Smooth muscle cell (in vitro differentiated cells): ENCODE data around the gene NEURL1. TPM values are rescaled to one million over a fixed set of nuclear protein-coding genes. Genes with fewer than 3 reads are reported as not detected.
"Not testable (repeated sequence)": the region's sequence is repeated elsewhere in the genome, so short reads cannot be mapped to it uniquely, and the experiment has no call there.

Experiments used
- DNase-seq: peaks from one replicate; lab custom pipeline; 2025; ENCODE audit not compliant: unreplicated experiment; lab: John Stamatoyannopoulos, UW
- H2AFZ ChIP-seq: fragments of 200-600 bp; sonication (generic); 2 replicates; pipeline ENCODE4 v1.6.0; 2016; ENCODE audit warnings: antibody characterized with exemption, low read depth, mild to moderate bottlenecking
- H3F3A ChIP-seq: fragments of 200-600 bp; sonication (generic); 2 replicates; pipeline ENCODE4 v1.6.0; 2017; ENCODE audit warnings: antibody characterized with exemption, low read depth
- H3K27ac ChIP-seq: fragments of 200-600 bp; sonication (generic); 2 replicates; pipeline ENCODE4 v1.5.1; 2016; ENCODE audit warnings: low read depth, mild to moderate bottlenecking
- H3K27me3 ChIP-seq: fragments of 200-600 bp; sonication (generic); 2 replicates; pipeline ENCODE4 v1.6.1; 2016; ENCODE audit warnings: low read depth, mild to moderate bottlenecking
- H3K36me3 ChIP-seq: fragments of 200-600 bp; sonication (generic); 2 replicates; pipeline ENCODE4 v1.5.1; 2016; ENCODE audit warnings: low read depth
- H3K4me1 ChIP-seq: fragments of 200-600 bp; sonication (generic); 2 replicates; pipeline ENCODE4 v1.5.1; 2016; ENCODE audit warnings: low read depth
- H3K4me2 ChIP-seq: fragments of 200-600 bp; sonication (generic); 2 replicates; pipeline ENCODE4 v1.6.0; 2016; ENCODE audit warnings: mild to moderate bottlenecking
- H3K4me3 ChIP-seq: fragments of 200-600 bp; sonication (generic); 2 replicates; pipeline ENCODE4 v1.5.1; 2016; ENCODE audit warnings: mild to moderate bottlenecking
- H3K79me2 ChIP-seq: fragments of 200-600 bp; sonication (generic); 2 replicates; pipeline ENCODE4 v1.6.0; 2016; ENCODE audit warnings: low read depth, mild to moderate bottlenecking
- H3K9ac ChIP-seq: fragments of 200-600 bp; sonication (generic); 2 replicates; pipeline ENCODE4 v1.6.0; 2016; ENCODE audit warnings: low read depth
- H3K9me3 ChIP-seq: fragments of 200-600 bp; sonication (generic); replicated peaks from 2 replicates; pipeline ENCODE4 v1.5.1; 2016; ENCODE audit warnings: low read depth
- H4K20me1 ChIP-seq: fragments of 200-600 bp; sonication (generic); 2 replicates; pipeline ENCODE4 v1.6.0; 2016; ENCODE audit warnings: low read depth
- WGBS: methylation state at CpG from one replicate; pipeline ENCODE4 v1.1.7; 2016; ENCODE audit warnings: low lambda C conversion rate; 5-methylcytosine and 5-hydroxymethylcytosine counted together
- polyA plus RNA-seq: library from polyadenylated mRNA; unstranded; fragments of >200 nt; fragmentation: Nextera tagmentation; extraction: Ambion mirVana; gene quantifications from 2 replicates; pipeline ENCODE4 v1.2.1, GENCODE V29; 2016
- total RNA-seq: library from RNA; depleted of rRNA; stranded (reverse); fragments of >200 nt; gene quantifications from 2 replicates; pipeline ENCODE4 v1.2.3, GENCODE V29; 2014
- TF ChIP-seq, protein P1 (sequence below): fragments of 200-600 bp; sonication (generic); IDR thresholded peaks from 2 replicates; pipeline ENCODE4 v1.5.1; 2017; ENCODE audit warnings: borderline replicate concordance, mild to moderate bottlenecking, antibody characterized with exemption; ENCODE audit not compliant: insufficient read depth, poor library complexity, severe bottlenecking

NEURL1 gene
- total and polyA plus RNA-seq, 2 experiments from 2014 or later: 0.04 to 0.91 TPM

GRCh38 chr10:103519798-103520197, 26.3 kb downstream of the NEURL1 start:
- WGBS: 91% methylated on average over 4 of the region's 4 CpGs
- no peaks in the 10 kb centered on the region for H3K4me1 ChIP-seq
- no peaks in the 10 kb centered on the region for H3F3A ChIP-seq
- H3K36me3 ChIP-seq: no peaks in the 10 kb centered on the region
- TF ChIP-seq, protein P1, sequence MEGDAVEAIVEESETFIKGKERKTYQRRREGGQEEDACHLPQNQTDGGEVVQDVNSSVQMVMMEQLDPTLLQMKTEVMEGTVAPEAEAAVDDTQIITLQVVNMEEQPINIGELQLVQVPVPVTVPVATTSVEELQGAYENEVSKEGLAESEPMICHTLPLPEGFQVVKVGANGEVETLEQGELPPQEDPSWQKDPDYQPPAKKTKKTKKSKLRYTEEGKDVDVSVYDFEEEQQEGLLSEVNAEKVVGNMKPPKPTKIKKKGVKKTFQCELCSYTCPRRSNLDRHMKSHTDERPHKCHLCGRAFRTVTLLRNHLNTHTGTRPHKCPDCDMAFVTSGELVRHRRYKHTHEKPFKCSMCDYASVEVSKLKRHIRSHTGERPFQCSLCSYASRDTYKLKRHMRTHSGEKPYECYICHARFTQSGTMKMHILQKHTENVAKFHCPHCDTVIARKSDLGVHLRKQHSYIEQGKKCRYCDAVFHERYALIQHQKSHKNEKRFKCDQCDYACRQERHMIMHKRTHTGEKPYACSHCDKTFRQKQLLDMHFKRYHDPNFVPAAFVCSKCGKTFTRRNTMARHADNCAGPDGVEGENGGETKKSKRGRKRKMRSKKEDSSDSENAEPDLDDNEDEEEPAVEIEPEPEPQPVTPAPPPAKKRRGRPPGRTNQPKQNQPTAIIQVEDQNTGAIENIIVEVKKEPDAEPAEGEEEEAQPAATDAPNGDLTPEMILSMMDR: no peak
- no peak overlapping the region for H3K27ac ChIP-seq
- no peaks in the 10 kb centered on the region for H4K20me1 ChIP-seq
- no peak overlapping the region for H3K9ac ChIP-seq
- H3K4me3 ChIP-seq: no peak overlapping the region
- no peaks in the 10 kb centered on the region for H3K9me3 ChIP-seq
- no peak overlapping the region for H3K4me2 ChIP-seq
- H3K27me3 ChIP-seq: peaks cover 3% of the 10 kb centered on the region
- H3K79me2 ChIP-seq: no peaks in the 10 kb centered on the region
- H2AFZ ChIP-seq: no peak overlapping the region
- DNase-seq: no peak

GRCh38 chr10:103522006-103522405, 28.5 kb downstream of the NEURL1 start:
- H3K36me3 ChIP-seq, H3K4me2 ChIP-seq, H3K4me1 ChIP-seq, H3K27ac ChIP-seq, H4K20me1 ChIP-seq, H3F3A ChIP-seq, H3K27me3 ChIP-seq, H3K9ac ChIP-seq, DNase-seq, H2AFZ ChIP-seq, H3K4me3 ChIP-seq, H3K79me2 ChIP-seq, H3K9me3 ChIP-seq: not testable (repeated sequence)
- WGBS: 88% methylated on average over 7 of the region's 7 CpGs

DNA sequence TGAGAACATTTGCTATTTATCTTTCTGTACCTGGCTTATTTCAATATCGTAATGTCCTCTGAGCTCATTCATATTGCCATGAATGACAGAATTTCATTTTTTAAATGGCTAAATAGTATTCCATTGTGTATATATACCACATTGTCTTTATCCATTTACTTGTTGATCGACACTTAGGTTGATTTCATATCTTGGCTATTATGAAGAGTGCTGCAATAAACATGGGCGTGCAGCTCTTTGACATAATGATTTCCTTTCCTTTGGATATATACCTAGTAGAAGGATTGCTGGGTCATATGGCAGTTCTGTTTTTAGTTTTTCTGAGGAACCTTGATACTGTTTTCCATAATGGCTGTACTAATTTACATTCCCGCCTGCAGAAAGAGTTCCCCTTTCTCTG, 30.2 kb downstream of the NEURL1 start:
- no peak overlapping the region for H3K9ac ChIP-seq
- no peak overlapping the region for H3K4me3 ChIP-seq
- peaks cover 3% of the 10 kb centered on the region for H3K27me3 ChIP-seq
- H2AFZ ChIP-seq: no peak overlapping the region
- H3K79me2 ChIP-seq: no peaks in the 10 kb centered on the region
- no peaks in the 10 kb centered on the region for H3K4me1 ChIP-seq
- no peaks in the 10 kb centered on the region for H3K9me3 ChIP-seq
- no peaks in the 10 kb centered on the region for H3K36me3 ChIP-seq
- 90% methylated on average over 4 of the region's 4 CpGs for WGBS
- H3K4me2 ChIP-seq: no peak overlapping the region
- DNase-seq: no peak
- TF ChIP-seq, protein P1: no peak
- H3F3A ChIP-seq: no peaks in the 10 kb centered on the region
- H3K27ac ChIP-seq: no peak overlapping the region
- H4K20me1 ChIP-seq: no peaks in the 10 kb centered on the region

GRCh38 chr10:103525901-103526300, 32.4 kb downstream of the NEURL1 start:
- H3K79me2 ChIP-seq: no peaks in the 10 kb centered on the region
- H3K27ac ChIP-seq: no peak overlapping the region
- no peak overlapping the region for H3K9ac ChIP-seq
- no peak for DNase-seq
- TF ChIP-seq, protein P1: no peak
- H3K27me3 ChIP-seq: no peaks in the 10 kb centered on the region
- no peaks in the 10 kb centered on the region for H3K4me1 ChIP-seq
- H2AFZ ChIP-seq: no peak overlapping the region
- no peak overlapping the region for H3K4me3 ChIP-seq
- H4K20me1 ChIP-seq: no peaks in the 10 kb centered on the region
- H3K9me3 ChIP-seq: peaks cover 11% of the 10 kb centered on the region
- no peak overlapping the region for H3K4me2 ChIP-seq
- H3K36me3 ChIP-seq: no peaks in the 10 kb centered on the region
- H3F3A ChIP-seq: no peaks in the 10 kb centered on the region

GRCh38 chr10:103527476-103527875, 34.0 kb downstream of the NEURL1 start:
- H3K9ac ChIP-seq, H3K4me3 ChIP-seq, H3K4me2 ChIP-seq, DNase-seq, H3K79me2 ChIP-seq, H3K36me3 ChIP-seq, H3K27me3 ChIP-seq, H2AFZ ChIP-seq, H3F3A ChIP-seq, H4K20me1 ChIP-seq, H3K4me1 ChIP-seq: not testable (repeated sequence)
- peaks cover 15% of the 10 kb centered on the region for H3K9me3 ChIP-seq
- WGBS: 31% methylated on average over 2 of the region's 2 CpGs
- H3K27ac ChIP-seq: peak overlapping the region; percentile 46
